Measurements from ENCODE around the gene PARVB.

DNA sequence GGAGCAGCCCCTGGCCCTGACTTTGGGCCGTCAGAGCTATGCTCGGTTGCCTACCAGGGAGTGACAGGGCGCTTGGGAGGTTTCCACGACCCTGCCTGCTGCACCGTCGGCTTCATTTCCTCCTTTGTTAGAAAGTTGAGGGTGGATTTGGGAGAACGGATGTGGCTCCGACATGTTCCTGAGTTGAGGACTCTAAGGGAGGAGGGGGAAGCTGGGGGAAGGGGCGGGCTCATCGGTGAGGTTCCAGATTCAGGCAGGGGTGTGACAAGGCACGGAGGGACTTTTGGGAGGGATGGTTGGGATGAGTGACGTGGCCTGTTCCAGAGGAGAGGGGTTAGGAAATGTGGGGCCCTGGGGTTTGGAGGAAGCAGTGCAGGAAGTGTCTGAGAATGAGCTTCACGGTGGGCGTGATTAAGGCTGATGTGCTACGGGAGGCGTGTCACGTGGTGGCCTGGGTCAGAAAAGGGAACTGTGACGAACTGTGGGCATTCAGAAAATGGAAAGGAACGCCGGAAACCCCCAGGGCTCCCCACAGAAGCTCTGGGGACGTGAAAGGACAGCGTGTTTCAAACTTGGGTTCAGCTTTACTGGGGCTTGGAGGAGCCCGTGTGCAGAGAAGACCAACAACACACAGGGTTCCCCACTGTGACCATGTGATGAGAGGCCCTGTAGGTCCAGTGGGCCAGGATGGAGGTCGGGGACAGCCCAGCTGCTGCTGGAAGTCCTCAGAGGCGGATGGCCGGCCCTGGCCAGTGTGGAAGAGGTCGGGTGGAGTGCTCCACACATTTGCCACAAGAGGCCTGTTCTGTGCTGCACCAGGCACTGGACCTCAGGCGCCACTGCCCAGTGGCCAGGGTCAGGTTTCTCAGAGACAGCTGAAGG is 2.8 kb downstream of the PARVB start:
- TF ChIP-seq, protein P1, sequence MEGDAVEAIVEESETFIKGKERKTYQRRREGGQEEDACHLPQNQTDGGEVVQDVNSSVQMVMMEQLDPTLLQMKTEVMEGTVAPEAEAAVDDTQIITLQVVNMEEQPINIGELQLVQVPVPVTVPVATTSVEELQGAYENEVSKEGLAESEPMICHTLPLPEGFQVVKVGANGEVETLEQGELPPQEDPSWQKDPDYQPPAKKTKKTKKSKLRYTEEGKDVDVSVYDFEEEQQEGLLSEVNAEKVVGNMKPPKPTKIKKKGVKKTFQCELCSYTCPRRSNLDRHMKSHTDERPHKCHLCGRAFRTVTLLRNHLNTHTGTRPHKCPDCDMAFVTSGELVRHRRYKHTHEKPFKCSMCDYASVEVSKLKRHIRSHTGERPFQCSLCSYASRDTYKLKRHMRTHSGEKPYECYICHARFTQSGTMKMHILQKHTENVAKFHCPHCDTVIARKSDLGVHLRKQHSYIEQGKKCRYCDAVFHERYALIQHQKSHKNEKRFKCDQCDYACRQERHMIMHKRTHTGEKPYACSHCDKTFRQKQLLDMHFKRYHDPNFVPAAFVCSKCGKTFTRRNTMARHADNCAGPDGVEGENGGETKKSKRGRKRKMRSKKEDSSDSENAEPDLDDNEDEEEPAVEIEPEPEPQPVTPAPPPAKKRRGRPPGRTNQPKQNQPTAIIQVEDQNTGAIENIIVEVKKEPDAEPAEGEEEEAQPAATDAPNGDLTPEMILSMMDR (IDR thresholded peaks at IDR 0.05 in 4 of 5, conservative IDR thresholded peaks at IDR 0.05 in 1 of 5) = no peak
- TF ChIP-seq POLR2A (IDR thresholded peaks at IDR 0.05) = peak; percentile 49 to 74

Measured in gastrocnemius medialis (tissue), 4 donors.